HG03469 (cell line): ENCODE results near the gene MAP7D1.

Experiments
- ATAC-seq: cut with Tn5 transposase; IDR thresholded peaks from one replicate; pipeline ENCODE4 v1.9.1; 2021; ENCODE audit warnings: mild to moderate bottlenecking, moderate library complexity, moderate number of reproducible peaks; ENCODE audit not compliant: unreplicated experiment

The MAP7D1 gene

DNA sequence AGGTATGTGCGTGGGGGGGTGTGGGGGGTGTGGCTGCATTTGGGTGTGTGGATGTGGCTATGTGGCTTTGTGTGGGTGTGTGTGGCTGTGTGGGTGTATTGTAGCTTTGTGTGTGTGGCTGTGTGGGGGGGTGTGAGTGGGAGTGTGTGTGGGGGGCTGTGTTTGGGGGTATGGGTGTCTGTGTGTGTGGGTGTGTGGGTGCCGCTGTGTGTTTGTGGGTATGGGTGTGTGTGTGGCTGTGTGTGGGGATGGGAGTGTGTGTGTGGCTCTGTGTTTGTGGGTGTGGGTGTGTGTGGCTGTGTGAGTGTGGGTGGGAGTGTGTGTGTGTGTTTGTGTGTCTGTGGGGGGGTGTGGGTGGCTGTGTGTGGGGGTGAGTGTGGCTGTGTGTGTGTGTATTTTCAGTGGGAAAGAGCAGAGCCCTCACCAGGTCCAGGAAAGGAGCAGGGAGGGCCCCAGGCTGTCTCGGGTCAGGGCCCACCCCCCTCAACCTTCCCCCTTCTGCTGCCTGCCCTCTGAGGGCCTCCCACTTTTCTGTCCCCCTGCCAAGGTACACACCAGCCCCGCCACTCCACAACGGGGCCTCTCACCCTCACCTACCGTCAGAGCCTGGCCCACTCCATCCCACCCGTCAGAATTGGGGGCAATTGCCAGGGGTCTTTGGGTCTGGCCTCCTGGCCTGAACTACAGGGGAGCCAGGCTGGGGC is 29.0 kb upstream of the MAP7D1 start:
- no peak for ATAC-seq

DNA sequence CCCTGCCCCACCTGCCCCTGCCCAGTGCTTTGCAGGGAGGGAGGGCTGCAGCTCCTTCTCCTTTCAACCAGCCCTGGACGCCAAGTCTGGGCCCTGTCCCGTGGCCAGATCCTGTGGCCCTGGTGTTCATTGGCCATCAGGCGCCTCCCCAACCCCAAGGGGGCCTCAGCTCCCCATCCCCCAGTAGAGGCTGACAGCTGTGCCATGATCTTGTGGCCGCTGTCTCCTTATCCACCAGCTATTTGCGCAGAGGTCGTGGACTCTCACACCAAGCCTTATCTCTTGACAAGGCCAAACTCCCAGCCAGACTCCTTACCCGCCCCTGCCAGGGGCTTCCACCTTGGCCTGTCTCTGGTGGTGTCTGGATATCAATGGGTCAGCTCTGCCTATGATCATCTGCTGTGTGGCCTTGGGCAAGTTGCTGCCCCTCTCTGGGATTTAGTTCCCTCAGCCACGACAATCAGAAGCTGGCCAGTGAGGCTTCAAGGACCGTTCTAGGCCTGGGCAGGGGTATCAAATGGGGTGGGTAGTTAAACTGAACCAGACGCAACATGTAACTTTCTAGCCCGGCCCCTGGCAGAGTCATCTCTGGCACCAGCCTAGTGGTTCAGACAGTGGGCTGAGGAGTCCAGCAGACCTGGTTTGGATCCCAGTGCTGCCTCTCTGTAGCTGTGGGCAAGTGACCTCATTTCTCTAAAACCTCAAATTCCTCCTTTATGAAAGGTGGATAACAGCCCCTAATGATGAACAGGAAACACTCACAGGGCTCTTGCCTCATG is 27.6 kb upstream of the MAP7D1 start:
- no peak for ATAC-seq

DNA sequence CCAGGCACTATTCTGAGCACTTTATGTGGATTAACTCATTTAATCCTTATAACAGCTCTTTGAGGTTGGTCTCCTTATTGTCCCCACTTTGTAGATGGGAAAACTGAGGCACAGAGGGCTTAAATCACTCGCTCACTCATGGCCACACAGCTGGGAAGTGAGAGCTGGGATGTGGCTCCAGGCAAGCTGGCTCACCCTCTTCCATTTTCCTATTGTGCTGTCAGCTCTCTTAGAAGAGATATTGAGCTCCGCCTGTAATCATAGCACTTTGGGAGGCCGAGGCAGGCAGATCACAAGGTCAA is 27.1 kb upstream of the MAP7D1 start:
- no peak for ATAC-seq

DNA sequence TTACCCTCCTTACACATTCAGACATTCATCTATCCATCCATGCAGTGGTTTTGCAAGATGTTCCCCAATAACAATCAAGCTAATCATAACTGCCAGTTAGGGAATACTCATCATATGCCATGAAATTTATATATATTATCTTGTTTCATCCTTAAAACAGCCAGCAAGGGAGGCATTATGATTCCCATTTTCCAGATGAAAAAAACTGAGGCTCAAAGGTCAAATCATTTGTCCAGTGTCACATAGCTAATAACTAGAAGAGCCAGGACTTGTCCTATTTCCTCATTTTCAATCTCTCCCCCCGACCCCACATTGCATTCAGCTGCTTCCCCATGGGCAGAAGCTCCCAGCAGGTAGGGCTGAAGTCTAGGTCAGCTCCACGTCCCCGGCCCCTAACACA is 23.9 kb upstream of the MAP7D1 start:
- ATAC-seq, result no peak

DNA sequence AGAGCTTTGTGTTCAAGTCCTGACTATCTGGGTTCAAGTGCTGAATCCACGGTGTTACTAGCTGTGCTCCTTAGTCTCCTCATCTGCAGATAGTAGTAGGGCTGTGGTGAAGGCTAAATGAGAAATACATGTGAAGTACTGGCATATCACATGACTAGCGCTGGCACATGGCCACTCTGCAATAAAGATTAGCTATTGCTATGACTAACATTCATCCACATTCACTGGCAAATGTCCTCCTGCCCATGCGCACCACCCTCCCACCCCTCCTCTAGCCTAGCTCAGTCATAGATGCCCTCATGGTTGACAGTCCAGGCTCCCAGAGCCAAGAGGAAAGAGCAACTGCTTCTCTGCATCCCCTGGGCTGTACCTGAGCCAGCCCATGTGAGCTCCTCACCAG is 22.5 kb upstream of the MAP7D1 start:
- no peak for ATAC-seq

DNA sequence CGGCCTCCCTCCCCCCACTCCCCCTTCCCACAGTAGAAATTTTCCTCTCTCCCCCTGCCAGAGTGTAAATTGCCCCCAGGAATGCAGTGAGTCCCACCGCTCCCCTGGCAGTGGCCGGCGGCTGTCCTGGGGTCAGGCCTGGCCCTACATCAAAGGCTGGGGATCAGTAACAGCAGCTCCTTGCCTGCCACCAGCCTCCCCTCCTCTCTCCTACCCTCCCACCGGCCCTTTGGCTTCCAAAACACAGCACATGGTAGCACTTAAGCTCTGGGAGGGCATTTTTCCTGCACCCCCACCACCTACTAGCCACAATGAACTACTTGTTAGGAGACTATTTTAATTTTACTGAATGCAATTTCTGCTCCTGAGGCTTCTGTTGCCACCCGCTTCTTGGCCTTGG is 21.9 kb upstream of the MAP7D1 start:
- no peak for ATAC-seq

DNA sequence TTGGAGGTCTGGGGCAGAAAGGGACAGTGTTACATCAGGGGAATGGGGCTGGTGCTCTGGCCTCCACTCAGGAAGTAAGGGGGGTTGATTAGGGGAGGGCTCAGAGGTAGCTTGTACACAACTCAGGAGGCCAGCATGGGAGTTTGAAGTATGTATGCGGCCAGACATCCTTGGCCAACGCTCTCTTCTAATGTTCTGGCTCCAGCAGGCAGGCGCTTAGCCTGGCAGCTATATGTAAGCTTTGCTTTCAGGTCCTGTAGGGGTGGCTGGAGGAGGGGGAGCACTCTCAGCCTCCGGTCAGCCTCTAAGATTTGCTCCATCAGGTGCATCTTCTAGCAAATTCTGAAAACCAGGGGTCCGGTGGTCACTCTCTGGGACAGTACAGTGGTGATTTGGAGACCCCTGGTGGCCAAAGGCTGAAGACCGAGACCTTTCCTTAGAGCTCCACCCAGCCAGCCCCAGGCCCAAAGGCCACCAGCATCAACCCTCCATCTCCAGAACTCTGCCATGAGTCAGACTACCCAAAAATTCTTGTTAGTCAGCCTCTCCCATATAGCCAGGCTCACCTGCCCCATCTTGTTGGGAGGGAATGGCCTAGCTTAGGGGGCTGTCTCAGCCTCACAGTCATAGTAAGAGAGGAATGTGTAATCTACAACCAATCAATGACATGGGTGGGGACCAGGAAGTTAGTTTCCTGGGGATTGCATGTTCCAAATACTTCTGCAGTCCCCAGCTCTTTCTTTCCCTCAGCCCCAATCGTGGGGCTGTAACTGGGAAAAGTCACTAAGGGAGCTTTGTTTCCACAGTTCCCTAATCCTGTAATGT is 21.2 kb upstream of the MAP7D1 start:
- ATAC-seq, result no peak

DNA sequence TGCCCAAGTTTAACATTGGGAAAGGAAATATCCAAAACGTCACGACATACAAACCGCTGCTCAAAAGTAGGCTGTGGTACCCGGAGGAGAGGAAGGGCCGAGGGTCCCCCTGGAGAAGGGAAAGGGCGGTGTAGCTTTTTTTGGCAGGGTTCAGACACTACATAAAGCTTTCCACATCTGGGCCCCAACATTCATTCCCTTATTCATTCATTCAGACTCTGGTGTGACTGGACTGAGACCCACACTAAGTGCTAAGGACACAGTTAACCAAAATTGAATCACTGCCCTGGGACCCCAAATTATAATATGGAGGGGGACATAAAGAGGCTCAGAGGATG is 20.7 kb upstream of the MAP7D1 start:
- ATAC-seq, result no peak

DNA sequence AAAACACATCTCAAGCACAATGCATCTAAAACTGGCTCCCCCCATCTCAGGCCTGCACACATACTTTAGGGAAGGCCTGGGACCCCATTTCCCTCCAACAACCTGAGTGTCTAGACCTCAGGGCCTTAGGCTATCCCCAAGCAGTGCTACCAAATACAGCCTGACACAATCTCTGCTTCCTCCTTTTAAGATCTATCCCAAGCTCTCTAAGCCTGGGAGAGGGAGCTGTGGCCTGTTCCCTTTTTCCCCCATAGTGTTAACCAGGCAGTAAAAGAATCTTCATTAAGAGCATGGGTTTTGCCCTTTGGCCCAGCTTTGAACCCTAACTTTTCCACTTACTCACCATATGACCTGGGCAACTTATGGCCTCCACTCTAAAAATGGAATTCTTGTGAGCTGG is 20.2 kb upstream of the MAP7D1 start:
- no peak for ATAC-seq

DNA sequence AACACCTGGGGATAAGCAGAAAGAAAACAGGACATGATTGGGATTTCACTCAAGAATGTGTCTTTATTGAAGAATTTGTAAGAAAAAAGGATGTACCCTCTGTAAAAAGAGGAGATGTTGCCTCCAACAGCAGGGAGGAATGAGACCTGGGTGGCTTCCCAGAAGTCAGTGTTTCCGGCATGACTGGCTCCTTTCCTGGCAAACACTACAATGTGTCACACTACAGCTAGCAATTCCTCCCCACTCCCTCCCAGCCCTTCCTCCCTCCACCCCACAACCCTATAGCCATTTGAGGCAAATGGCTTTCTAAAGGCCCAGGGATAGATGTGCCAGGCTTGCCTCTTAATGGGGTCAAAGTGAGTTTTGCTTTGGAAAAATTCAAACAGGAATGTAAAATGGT is 19.4 kb upstream of the MAP7D1 start:
- ATAC-seq, result no peak

DNA sequence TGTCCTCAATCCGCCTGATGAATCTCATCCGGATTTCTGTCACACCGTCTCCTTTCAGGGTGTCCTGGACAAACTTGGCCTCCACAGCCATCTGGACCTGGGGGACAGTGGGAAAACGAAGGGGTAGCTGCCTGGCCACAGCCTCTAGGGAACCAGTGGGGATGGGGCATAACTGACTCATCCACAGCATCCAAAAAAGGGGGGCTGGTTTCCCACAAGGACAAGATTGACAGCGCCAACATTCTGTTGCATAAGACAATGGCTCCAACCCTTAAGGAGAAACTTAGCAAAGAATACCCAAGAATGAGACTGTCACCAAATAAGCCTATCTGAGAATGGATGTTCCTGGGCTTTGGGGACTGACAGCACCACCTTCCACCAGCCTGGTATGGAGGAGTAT is 18.7 kb upstream of the MAP7D1 start:
- no peak for ATAC-seq

DNA sequence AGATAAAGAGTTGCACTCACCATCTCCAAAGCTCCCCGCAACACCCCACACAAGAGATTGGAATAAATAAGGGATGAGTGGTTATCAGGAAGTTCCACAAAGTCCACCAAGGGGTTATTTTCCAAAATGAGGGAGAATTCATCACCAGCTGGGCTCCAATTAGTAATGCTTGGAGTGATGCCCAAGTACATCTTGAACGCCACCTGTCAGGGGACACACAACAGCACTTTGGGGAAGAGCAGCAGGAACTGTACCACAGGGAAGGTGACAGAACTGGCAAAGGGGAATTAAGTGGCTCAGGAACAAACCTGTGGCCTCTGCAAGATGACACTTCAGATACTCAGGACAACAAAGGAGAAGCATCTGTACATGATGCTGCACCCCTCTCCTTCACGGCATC is 18.2 kb upstream of the MAP7D1 start:
- ATAC-seq, result no peak

DNA sequence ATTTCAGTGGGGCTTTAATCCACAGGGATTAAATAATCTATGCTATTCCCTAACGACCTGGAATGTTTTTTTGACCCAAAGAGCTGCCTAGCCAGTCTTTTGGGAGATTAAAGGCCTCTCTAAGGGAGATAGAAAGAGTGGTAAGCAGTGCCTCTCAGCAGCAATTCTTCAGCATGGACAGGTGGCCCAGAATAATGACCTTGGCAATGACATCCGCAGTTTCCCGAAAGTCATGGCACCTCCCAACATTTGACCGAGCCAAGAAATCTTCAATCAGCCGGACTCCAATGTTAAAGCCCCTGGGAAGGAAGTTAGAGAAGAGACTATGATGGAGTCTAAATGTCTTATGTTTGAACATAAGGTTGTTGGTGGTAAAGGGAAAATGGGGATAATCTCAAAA is 16.4 kb upstream of the MAP7D1 start:
- no peak for ATAC-seq

DNA sequence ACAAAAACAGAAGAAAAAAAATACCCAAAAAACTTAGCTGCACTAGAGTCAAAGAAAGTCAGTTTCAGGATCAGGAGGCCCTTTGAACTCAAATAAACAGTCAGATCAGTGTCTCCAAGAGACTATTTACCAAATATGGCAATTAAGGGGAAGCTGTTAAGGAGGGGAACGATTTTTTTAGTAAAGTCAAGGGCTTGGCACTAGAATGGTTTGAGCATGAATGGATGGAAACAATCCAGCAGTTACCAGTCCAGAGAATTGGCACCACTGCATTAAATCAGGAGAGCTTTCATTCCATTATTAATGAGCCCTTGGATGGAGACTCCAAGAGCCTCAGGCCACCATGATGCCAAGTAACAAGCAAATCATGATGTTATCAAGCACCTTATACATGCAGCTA is 13.8 kb upstream of the MAP7D1 start:
- no peak for ATAC-seq

DNA sequence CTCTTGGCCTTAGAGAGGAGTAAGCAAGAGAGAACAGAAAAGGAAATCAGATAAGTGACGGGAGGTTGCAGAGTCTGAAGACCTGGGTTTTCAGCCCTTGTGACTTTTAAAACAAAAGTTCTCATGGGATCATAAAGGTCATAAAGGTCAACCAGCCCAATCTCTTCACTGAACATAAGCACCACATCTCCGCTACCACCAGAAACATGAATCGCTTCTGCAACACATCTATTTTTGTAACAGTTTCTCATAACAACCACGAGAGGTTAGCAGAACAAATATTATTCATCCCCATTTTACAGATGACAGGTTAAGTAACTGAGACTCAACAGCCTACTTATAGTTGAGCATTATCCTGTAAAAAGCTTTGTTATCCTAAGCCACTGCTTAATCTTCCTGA is 12.5 kb upstream of the MAP7D1 start:
- no peak for ATAC-seq

DNA sequence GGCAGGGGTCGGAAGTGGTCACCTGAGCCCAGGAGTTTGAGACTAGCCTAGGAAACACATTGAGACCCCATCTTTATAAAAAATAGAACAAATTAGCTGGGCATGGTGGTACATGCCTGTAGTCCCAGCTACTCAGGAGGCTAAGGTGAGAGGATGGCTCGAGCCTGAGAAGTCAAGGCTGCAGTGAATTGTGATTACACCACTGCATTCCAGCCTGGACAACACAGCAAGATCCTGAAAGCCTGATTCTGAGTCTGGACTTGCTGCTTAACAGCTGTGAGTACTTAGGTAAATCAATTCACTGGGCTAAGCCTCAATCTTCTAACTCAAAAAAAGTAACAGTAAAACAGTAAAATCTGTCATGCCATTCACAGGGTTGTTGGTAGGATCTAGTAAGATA is 11.5 kb upstream of the MAP7D1 start:
- no peak for ATAC-seq

DNA sequence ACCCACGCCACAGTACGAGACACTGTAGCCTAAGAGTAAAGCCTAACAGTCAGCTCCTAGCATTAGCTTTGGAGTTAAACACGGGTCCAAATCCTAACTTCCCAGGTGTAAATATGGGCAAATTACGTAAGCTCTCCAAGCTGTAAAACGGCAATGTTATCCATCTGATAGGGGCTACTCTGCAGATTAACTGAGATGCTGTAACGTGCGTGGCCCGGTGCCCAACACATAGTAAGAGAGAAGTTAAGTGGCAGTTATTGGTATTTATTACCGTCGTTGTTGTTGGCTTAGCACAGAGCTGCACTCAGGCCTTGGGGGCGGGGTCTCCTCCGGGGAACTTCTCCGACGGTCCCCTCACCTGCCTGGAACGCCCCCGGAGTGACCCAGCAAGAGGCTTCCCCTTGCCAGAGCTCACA is 7.1 kb upstream of the MAP7D1 start:
- ATAC-seq, result no peak

DNA sequence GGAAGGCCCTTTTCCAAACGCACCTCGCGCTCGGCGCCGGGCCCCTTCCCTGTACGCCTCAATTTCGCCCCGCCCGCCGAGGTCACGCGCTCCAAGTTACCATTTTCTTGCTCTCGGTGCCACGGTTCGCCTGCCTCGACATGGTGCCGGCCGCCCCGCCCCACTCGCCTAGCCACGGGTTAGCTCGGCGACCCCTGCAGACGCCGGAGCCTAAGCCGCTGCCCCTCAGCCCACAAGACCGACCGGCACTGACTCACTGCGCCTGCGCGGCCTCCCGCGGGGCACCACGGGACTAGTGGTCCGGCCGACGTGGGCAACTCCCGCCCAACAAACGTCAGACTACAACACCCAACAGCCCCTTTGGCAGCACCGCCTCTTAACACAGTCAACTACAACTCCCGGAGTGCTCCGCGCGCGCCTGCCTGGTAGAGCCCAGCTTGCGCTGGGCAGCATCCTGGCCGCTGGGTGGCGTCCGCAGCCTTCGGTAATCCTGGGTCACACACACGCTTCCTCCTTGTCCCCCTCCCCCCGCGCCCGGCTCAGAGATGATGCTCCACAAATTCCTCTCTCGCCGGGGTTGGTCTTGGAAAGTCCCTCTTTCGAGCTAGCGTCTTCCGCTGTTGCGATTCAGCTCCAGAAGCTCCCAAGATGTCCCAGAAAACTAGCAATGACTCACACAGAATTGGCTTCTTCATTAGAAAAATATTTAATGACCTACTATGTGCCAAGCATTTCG is 6.6 kb upstream of the MAP7D1 start, which contains the start of gene TRAPPC3:
TRAPPC3 (minus strand) TSS at position 250 of the 736 bp plus-strand sequence; CDS start at position 142, 108 bp downstream.
- ATAC-seq, result peak; percentile 80

DNA sequence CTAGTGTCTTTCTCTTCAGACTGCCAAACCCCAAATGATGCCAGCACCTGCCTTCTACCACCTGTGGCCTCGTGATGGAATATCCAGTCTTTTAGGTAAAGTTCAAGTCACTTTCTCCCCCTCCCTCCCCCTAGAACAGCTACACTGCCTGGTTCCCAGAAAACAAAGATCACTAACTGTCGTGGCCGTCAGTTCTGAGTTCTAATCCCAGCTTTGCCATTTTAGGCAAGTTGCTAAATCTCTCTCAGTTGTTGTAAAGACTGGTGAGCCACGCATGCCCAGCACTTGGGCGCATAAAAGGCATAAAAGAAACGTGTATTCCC is 6.0 kb upstream of the MAP7D1 start:
- no peak for ATAC-seq

DNA sequence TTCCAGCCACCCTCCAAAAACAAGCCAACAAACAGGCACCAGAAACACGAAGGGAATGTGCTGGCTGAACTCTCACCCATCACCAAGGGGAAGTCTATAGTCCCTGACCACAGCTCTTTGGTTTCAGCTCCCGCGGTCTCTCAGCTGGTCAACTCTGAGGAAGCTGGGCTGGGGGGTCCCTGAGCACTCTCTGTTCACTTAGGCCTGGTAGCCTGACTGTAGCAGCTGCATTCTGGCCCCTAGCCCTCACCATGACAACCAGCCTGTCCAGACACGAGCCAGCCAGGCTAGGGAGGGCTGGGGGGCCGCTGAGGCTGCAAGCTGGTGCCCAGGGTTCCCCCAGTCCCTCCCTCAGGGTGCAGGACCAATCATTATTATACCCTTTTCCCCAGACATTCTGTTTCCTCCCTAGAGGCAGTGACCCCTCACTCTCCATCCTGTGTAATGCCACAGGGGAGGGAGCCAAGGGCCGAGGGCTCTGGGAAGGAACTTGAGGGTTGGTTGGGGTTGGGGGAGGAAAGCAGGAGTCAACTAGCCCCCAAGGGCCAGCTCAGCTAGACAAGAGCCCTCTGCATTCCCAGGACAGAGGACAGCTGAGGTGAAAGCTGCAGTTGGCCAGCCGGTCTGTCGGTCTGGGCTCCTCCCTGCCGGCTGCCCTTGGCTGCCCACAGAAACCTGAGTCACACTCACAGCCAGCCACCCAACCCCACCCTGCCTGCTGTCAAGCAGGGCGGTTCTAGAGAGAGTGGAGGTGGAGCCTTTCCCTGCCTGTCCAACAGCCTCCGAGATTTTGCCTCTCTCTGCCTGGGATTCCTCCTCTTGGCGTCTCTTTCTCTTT is 5.4 kb upstream of the MAP7D1 start:
- ATAC-seq, result no peak
